Dermis microvascular lymphatic vessel endothelial cell (primary cell): ENCODE measurements around the gene POP5. TPM values are rescaled to one million over a fixed set of nuclear protein-coding genes. Genes with fewer than 3 reads are reported as not detected.
"Not testable (repeated sequence)": the region's sequence is repeated elsewhere in the genome, so short reads cannot be mapped to it uniquely, and the experiment has no call there.

ENCODE experiments used
- DNase-seq, 2 donors: peaks; one replicate each; pipeline versions ENCODE4 v3.0.0 to v3.0.0-alpha.2; 2010; ENCODE audit warnings: low read depth in 2 of 2
- total RNA-seq: library from RNA; depleted of rRNA; stranded (reverse); fragments of >200 nt; gene quantifications from 2 replicates; pipeline ENCODE4 v1.2.1, GENCODE V29; 2014

POP5 gene
- 20.7 and 25.2 TPM in 2 replicates for total RNA-seq

GRCh38 chr12:120580787-120581723 lies at the start of gene POP5:
TSS of gene POP5 (minus strand) at chr12:120581402. CDS start at chr12:120581362, 40 bp downstream.
- peak; percentile 95 to 97 for DNase-seq

GRCh38 chr12:120630104-120630892 lies 49.1 kb upstream of the POP5 start:
- no peak for DNase-seq

GRCh38 chr12:120628919-120629318 lies 47.7 kb upstream of the POP5 start:
- no peak for DNase-seq

- peak in 1 of 2 donors; percentile 8 for DNase-seq
These were observed 44.6 kb upstream of the POP5 start for GRCh38 chr12:120625557-120626419.

- no peak for DNase-seq
These were observed 39.4 kb upstream of the POP5 start for GRCh38 chr12:120620624-120621023.

- DNase-seq = no peak
These were observed 37.9 kb upstream of the POP5 start for GRCh38 chr12:120618954-120619615.

- DNase-seq = not testable (repeated sequence)
These were observed 36.6 kb upstream of the POP5 start for GRCh38 chr12:120617767-120618166.

GRCh38 chr12:120617193-120617592 lies 36.0 kb upstream of the POP5 start:
- not testable (repeated sequence) for DNase-seq

- DNase-seq = no peak
These were observed 33.6 kb upstream of the POP5 start for GRCh38 chr12:120614848-120615247.

- DNase-seq = not testable (repeated sequence)
These were observed 30.3 kb upstream of the POP5 start for GRCh38 chr12:120611534-120611933.

- DNase-seq = no peak
These were observed 29.4 kb upstream of the POP5 start for GRCh38 chr12:120610560-120610959.

GRCh38 chr12:120602416-120602815 lies 21.2 kb upstream of the POP5 start:
- DNase-seq = not testable (repeated sequence)

GRCh38 chr12:120599672-120600552 lies 18.7 kb upstream of the POP5 start:
- DNase-seq = no peak

- DNase-seq = peak in 1 of 2 donors; percentile 32
These were observed 17.7 kb upstream of the POP5 start for GRCh38 chr12:120598674-120599463.

- DNase-seq = no peak
These were observed 16.7 kb upstream of the POP5 start for GRCh38 chr12:120597861-120598260.

- DNase-seq = no peak
These were observed 15.7 kb upstream of the POP5 start for GRCh38 chr12:120596901-120597300.

GRCh38 chr12:120592121-120593049 lies 11.2 kb upstream of the POP5 start:
- no peak for DNase-seq
